NOMO-1 treated with dmso at 0.1 percent for 144 hours (cell line): Measurements from ENCODE around the gene MXRA5.
A peak's percentile ranks its signal among the peaks of the same experiment; 100 is the strongest.
"Not testable (repeated sequence)": the region's sequence is repeated elsewhere in the genome, so short reads cannot be mapped to it uniquely, and the experiment has no call there.

ENCODE experiments used
- DNase-seq: peaks from one replicate; lab custom pipeline; 2025; ENCODE audit not compliant: unreplicated experiment; lab: John Stamatoyannopoulos, UW

MXRA5 gene

GRCh38 chrX:3326681-3327080, 19.8 kb downstream of the MXRA5 start:
- no peak for DNase-seq

- no peak for DNase-seq
Measured at GRCh38 chrX:3320471-3321046, 25.9 kb downstream of the MXRA5 start.

GRCh38 chrX:3317191-3317718, 29.2 kb downstream of the MXRA5 start:
- DNase-seq: no peak

- no peak for DNase-seq
Measured at GRCh38 chrX:3312109-3312508, 34.3 kb downstream of the MXRA5 start.

- DNase-seq: no peak
Measured at GRCh38 chrX:3307881-3308280, 38.6 kb downstream of the MXRA5 start.

GRCh38 chrX:3299636-3300035, 46.8 kb downstream of the MXRA5 start:
- no peak for DNase-seq

GRCh38 chrX:3295731-3296130, 50.7 kb downstream of the MXRA5 start:
- DNase-seq: no peak

GRCh38 chrX:3293251-3293650, 53.2 kb downstream of the MXRA5 start:
- DNase-seq: no peak

GRCh38 chrX:3290561-3290960, 55.9 kb downstream of the MXRA5 start:
- no peak for DNase-seq

GRCh38 chrX:3286196-3286945, 60.1 kb downstream of the MXRA5 start:
- no peak for DNase-seq

- DNase-seq: no peak
Measured at GRCh38 chrX:3280706-3281105, 65.7 kb downstream of the MXRA5 start.

GRCh38 chrX:3273668-3274067, 72.8 kb downstream of the MXRA5 start:
- not testable (repeated sequence) for DNase-seq

GRCh38 chrX:3271834-3272186, 74.6 kb downstream of the MXRA5 start:
- DNase-seq: peak; percentile 11

- DNase-seq: peak; percentile 32
Measured at GRCh38 chrX:3271183-3271833, 75.1 kb downstream of the MXRA5 start.

- no peak for DNase-seq
Measured at GRCh38 chrX:3268829-3269228, 77.6 kb downstream of the MXRA5 start.

GRCh38 chrX:3263681-3264126, 82.7 kb downstream of the MXRA5 start:
- peak; percentile 5 for DNase-seq

GRCh38 chrX:3262901-3263300, 83.6 kb downstream of the MXRA5 start:
- peak; percentile 21 for DNase-seq
